Activated T-cell treated with anti-CD3 and anti-CD28 coated beads for 1 hour (primary cell): Measurements from ENCODE around the gene PPME1.

ENCODE experiments used
- DNase-seq: peaks from one replicate; pipeline ENCODE4 v3.0.0-alpha.2; 2020; ENCODE audit warnings: low read depth

Gene PPME1

DNA sequence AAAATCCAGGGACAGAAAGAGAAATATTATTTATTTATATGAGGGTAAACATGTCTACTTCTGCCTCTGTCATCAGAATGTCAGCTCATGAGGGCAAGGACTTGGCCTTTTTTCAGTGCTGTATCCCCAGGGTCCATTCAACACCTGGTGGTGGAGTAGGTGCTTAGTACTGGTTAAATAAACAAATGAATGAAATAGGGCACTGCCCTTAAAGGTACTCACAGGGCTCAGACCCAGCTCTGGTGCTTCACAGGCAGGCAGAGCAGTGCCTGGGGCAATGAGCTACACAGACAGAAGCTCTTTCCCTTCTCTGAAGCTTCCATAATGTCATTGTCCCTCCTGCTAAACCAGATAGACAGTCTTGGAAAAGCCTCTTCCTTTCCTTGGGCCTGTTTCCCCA, 109.4 kb downstream of the PPME1 start:
- no peak for DNase-seq

DNA sequence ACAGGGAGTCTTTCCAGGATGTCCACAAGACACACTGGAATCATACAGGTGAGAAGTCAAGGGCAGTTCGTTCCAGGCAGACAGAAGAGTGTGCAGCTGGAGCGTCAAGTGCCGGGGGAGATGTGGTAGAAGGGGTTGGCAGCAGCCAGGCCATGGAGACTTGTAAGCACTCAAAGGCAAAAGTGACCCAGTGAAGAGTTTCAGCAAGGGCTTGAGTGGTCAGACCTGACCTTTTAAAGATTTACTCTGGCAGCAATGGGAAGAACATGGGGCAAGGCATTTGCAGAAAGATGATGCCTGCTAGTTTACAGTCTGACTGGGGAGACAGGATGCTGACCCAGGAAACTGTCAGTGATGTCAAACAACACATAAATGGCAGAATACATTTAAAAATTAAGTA, 111.3 kb downstream of the PPME1 start:
- no peak for DNase-seq

DNA sequence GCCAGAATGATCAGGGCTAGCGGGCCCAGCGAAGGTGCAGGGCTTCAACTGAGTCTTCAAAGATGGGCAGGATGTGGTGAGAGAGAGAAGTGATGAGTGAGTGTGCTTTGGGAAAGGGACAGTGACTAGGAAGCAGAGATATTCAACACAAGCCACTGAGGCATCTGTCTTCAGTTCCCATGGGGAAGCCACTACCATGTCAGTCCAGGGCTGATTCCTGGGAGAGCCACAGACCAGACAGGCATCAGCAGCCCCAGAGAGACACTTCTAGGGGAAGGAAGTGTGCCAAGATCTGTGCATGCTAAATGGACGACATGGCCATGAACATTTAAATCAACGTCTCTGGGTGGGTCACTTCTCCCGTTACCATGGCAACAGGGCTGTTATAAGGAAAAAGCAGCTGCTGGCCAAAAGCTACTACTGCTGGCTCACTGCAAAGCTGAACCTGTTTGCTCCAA, 111.9 kb downstream of the PPME1 start:
- no peak for DNase-seq

DNA sequence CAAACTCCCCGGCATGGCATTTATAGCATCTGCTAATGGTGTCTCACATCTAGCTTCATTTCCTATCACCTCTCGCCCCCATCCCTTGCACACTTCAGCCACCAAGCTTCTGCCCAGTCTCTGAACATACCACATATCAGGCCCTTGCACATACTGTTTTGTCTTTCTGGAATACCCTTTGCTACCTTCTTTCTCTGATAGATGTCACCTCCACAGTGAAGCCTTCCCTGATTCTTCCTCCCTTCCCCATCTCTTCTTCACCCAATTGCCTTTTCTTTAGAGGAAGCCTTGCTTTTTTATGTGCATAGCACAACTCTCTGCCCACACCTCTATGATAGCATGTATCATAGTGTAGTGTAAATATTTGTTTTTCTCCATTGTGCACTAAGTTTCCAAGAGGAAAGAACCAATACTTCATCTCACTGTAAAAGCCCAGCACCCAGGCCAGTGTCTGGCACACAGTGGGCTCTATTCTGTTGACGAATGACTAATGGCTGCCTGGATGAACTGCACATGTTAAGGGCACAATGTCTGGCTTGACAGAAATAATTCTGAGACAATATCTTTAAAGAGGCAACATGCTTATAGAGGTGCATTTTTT, 112.6 kb downstream of the PPME1 start:
- DNase-seq = no peak

DNA sequence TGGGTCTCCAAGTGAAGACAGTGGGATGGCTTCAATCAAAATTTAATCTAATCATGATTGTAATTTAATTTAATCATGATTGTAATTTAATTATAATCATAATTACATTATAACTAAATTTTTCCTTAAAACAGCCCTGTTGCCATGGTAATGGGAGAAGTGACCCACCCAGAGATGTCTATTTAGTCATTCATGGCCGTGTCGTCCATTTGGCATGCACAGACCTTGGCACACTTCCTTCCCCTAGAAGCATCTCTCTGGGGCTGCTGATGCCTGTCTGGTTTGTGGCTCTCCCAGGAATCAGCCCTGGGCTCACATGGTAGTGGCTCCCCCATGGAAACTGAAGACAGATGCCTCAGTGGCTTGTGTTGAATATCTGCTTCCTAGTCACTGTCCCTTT, 113.4 kb downstream of the PPME1 start:
- DNase-seq = no peak

- DNase-seq = no peak
Measured at GRCh38 chr11:74288161-74288560, 117.1 kb downstream of the PPME1 start.

GRCh38 chr11:74288911-74289310, 117.8 kb downstream of the PPME1 start:
- DNase-seq = no peak

GRCh38 chr11:74297484-74297883, 126.4 kb downstream of the PPME1 start:
- no peak for DNase-seq

DNA sequence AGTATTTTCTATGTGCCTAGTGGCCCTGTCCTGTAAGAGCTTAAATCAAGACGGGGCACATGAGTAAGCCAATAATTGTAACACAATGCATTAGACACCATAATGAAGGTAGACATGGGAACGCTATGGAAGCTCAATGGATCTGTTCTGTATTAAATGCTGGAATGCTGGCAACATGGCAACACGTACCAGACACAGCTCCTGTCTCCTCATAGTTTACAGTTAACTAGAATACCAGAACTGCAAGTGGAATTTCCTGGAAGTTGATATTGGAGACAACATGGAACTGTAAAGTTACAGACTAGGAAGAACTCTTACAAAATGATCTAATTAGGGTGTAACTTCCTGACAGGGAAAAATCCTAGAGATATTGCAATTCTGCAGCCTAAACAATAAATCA, 127.9 kb downstream of the PPME1 start:
- no peak for DNase-seq
